Measurements from ENCODE around the gene SRR.

- TF ChIP-seq GATA3 (IDR thresholded peaks at IDR 0.05; ENCODE audit: low read depth, low read length) (no peak), GATA2 (IDR thresholded peaks at IDR 0.05; ENCODE audit: low read depth, low read length) (no peak)
Observed at GRCh38 chr17:2361010-2361760, 57.4 kb downstream of the SRR start.

Data from SH-SY5Y (cell line).